A673 (cell line): ENCODE data around the gene MTNR1A. TPM values are rescaled to one million over a fixed set of nuclear protein-coding genes. Genes with fewer than 3 reads are reported as not detected.

Experiments used
- BruUV-seq: library from RNA; stranded (reverse); fragments of 400-500 nt; replicated peaks from 2 replicates; lab custom pipeline; 2021; lab: Mats Ljungman, UMichigan
- CTCF ChIA-PET: fragments of 300-600 bp; sonication (Branson Sonifier 250); formaldehyde crosslinking; loops from one replicate; lab custom pipeline; 2022; ENCODE audit warnings: antibody characterized with exemption; lab: Charles Lee
- POLR2A ChIA-PET: fragments of 300-600 bp; sonication (Branson Sonifier 250); formaldehyde crosslinking; loops from one replicate; lab custom pipeline; 2022; ENCODE audit warnings: antibody characterized with exemption; ENCODE audit not compliant: low non-redundant PET; lab: Charles Lee
- DNase-seq: peaks from one replicate; pipeline ENCODE4 v3.0.0-alpha.2; 2015; ENCODE audit warnings: low spot score
- H3K27ac ChIP-seq: fragments of 200-600 bp; sonication (generic); 2 replicates; pipeline ENCODE4 v1.5.1; 2016; ENCODE audit warnings: mixed run types, low read depth, mild to moderate bottlenecking, mixed read lengths, antibody characterized with exemption, low read length; ENCODE audit not compliant: poor library complexity, severe bottlenecking
- H3K27me3 ChIP-seq: fragments of 200-600 bp; sonication (generic); replicated peaks from 2 replicates; pipeline ENCODE4 v1.6.1; 2017; ENCODE audit warnings: mixed run types, low read depth, mild to moderate bottlenecking, mixed read lengths, antibody characterized with exemption, low read length; ENCODE audit not compliant: insufficient read depth, poor library complexity
- H3K36me3 ChIP-seq: fragments of 200-600 bp; sonication (generic); 2 replicates; pipeline ENCODE4 v1.6.1; 2016; ENCODE audit warnings: mixed run types, mild to moderate bottlenecking, mixed read lengths, antibody characterized with exemption, low read length; ENCODE audit not compliant: insufficient read depth, poor library complexity, severe bottlenecking
- H3K4me1 ChIP-seq: fragments of 200-600 bp; sonication (generic); 2 replicates; pipeline ENCODE4 v1.6.1; 2017; ENCODE audit warnings: mixed run types, mild to moderate bottlenecking, mixed read lengths, antibody characterized with exemption, low read length; ENCODE audit not compliant: insufficient read depth, poor library complexity, severe bottlenecking
- H3K4me3 ChIP-seq: fragments of 200-600 bp; sonication (generic); 2 replicates; pipeline ENCODE4 v1.5.1; 2016; ENCODE audit warnings: low read depth, mixed run types, mild to moderate bottlenecking, mixed read lengths, low read length; ENCODE audit not compliant: poor library complexity, severe bottlenecking
- H3K9me3 ChIP-seq: fragments of 200-600 bp; sonication (generic); 2 replicates; pipeline ENCODE4 v1.6.1; 2016; ENCODE audit warnings: mixed run types, low read depth, mild to moderate bottlenecking, mixed read lengths, antibody characterized with exemption, low read length; ENCODE audit not compliant: poor library complexity, severe bottlenecking
- CTCF ChIP-seq: fragments of 300-800, 200-600 bp; sonication (generic); conservative IDR thresholded peaks from 2 replicates; pipeline ENCODE4 v1.5.1; 2017; ENCODE audit warnings: low read depth, mild to moderate bottlenecking, antibody characterized with exemption, low read length, moderate library complexity, mixed read lengths
- EZH2 ChIP-seq: fragments of 200-600 bp; sonication (generic); IDR thresholded peaks from 2 replicates; pipeline ENCODE4 v1.6.1; 2017; ENCODE audit warnings: borderline replicate concordance, low read depth, mild to moderate bottlenecking, mixed read lengths, antibody characterized with exemption, low read length; ENCODE audit not compliant: poor library complexity, severe bottlenecking
- intact Hi-C: fragments of 100-400 bp; cut with micrococcal nuclease; formaldehyde crosslinking; loops from one replicate; pipeline ENCODE4 v1.10.0; 2022; ENCODE audit not compliant: unreplicated experiment
- total RNA-seq: library from RNA; stranded (reverse); gene quantifications from 2 replicates; pipeline ENCODE4 v1.2.3, GENCODE V29; 2021

MTNR1A gene
- total RNA-seq, 1 experiment from 2014 or later: 1.2 TPM

- TF ChIP-seq EZH2: no peak
- TF ChIP-seq CTCF: no peak
- Histone ChIP-seq H3K36me3 (no peaks in the 10 kb centered on the region), H3K4me3 (no peak overlapping the region), H3K4me1 (no peaks in the 10 kb centered on the region), H3K27ac (no peak overlapping the region), H3K9me3 (peaks cover 4% of the 10 kb centered on the region), H3K27me3 (no peaks in the 10 kb centered on the region)
- CTCF ChIA-PET: no interaction called here
- intact Hi-C loops: no loop called here
- BruUV-seq: no TSS peak
- no peak for DNase-seq
- POLR2A ChIA-PET: no interaction called here
Measured at GRCh38 chr4:186541801-186542200, 13.6 kb downstream of the MTNR1A start.

- intact Hi-C loops: no loop called here
- DNase-seq: no peak
- no peaks in the 10 kb centered on the region for H3K4me1 ChIP-seq
- H3K36me3 ChIP-seq: no peaks in the 10 kb centered on the region
- no peak for TF ChIP-seq EZH2
- TF ChIP-seq CTCF: no peak
- H3K4me3 ChIP-seq: no peak overlapping the region
- no peaks in the 10 kb centered on the region for H3K9me3 ChIP-seq
- no peaks in the 10 kb centered on the region for H3K27me3 ChIP-seq
- POLR2A ChIA-PET: no interaction called here
- H3K27ac ChIP-seq: no peak overlapping the region
- CTCF ChIA-PET: no interaction called here
- BruUV-seq: no TSS peak
Measured at GRCh38 chr4:186537843-186538521, 17.4 kb downstream of the MTNR1A start.

GRCh38 chr4:186536285-186536684 is 19.1 kb downstream of the MTNR1A start:
- POLR2A ChIA-PET: no interaction called here
- Histone ChIP-seq H3K36me3 (no peaks in the 10 kb centered on the region), H3K4me1 (no peaks in the 10 kb centered on the region), H3K4me3 (no peak overlapping the region), H3K9me3 (no peaks in the 10 kb centered on the region), H3K27me3 (no peaks in the 10 kb centered on the region), H3K27ac (no peak overlapping the region)
- no peak for TF ChIP-seq EZH2
- TF ChIP-seq CTCF: no peak
- DNase-seq: no peak
- CTCF ChIA-PET: no interaction called here
- intact Hi-C loops: no loop called here
- BruUV-seq: no TSS peak
